PFSK-1 (cell line): ENCODE results near the gene TTC28.

Source experiments
- POLR2AphosphoS5 ChIP-seq: IDR thresholded peaks from 2 replicates; pipeline ENCODE4 v1.6.1; 2012; ENCODE audit warnings: low read depth, mild to moderate bottlenecking, control low read depth, low read length, moderate library complexity
- SIN3A ChIP-seq: IDR thresholded peaks from 2 replicates; pipeline ENCODE4 v1.6.1; 2012; ENCODE audit warnings: mild to moderate bottlenecking, low read length, moderate library complexity, borderline replicate concordance; ENCODE audit not compliant: insufficient read depth

- TF ChIP-seq POLR2AphosphoS5, result no peak
- TF ChIP-seq SIN3A, result no peak
These were observed 679.3 kb downstream of the TTC28 start for GRCh38 chr22:28000361-28000760.
